IMR-90 (cell line): ENCODE results near the gene SNAPIN.

Experiments
- CEBPB ChIP-seq: IDR thresholded peaks from 2 replicates; pipeline ENCODE4 v1.6.1; 2012; ENCODE audit warnings: low read depth, low read length, improper control_type of control experiment
- MAZ ChIP-seq: IDR thresholded peaks from 2 replicates; pipeline ENCODE4 v1.6.1; 2012; ENCODE audit warnings: low read depth, mild to moderate bottlenecking, low read length, improper control_type of control experiment, moderate library complexity, borderline replicate concordance
- MXI1 ChIP-seq: IDR thresholded peaks from 2 replicates; pipeline ENCODE4 v1.6.1; 2012; ENCODE audit warnings: low read depth, mild to moderate bottlenecking, low read length, moderate library complexity, borderline replicate concordance
- POLR2A ChIP-seq: IDR thresholded peaks from 2 replicates; pipeline ENCODE4 v1.6.1; 2012; ENCODE audit warnings: mild to moderate bottlenecking, low read depth, low read length
- TF ChIP-seq, protein P1 (sequence below): conservative IDR thresholded peaks from 2 replicates; pipeline ENCODE4 v1.5.1; 2012; ENCODE audit warnings: mild to moderate bottlenecking, low read depth, low read length, improper control_type of control experiment

DNA sequence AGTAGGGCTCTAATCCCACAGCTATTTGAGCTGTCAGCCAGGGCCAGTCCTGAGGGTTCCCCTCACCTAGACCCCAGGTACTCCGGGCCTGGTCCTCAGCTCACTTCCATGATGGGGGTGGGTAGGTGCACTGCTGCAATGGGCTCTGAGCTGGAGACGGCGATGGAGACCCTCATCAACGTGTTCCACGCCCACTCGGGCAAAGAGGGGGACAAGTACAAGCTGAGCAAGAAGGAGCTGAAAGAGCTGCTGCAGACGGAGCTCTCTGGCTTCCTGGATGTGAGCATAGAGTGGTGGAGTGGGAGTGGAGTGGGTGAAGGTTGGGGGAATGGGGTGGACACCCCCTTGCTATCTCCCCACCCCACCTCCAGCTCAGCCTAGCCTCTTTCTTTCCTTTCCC, 28.1 kb upstream of the SNAPIN start:
- TF ChIP-seq POLR2A (no peak), MAZ (no peak), MXI1 (no peak), CEBPB (no peak)
- TF ChIP-seq, protein P1, sequence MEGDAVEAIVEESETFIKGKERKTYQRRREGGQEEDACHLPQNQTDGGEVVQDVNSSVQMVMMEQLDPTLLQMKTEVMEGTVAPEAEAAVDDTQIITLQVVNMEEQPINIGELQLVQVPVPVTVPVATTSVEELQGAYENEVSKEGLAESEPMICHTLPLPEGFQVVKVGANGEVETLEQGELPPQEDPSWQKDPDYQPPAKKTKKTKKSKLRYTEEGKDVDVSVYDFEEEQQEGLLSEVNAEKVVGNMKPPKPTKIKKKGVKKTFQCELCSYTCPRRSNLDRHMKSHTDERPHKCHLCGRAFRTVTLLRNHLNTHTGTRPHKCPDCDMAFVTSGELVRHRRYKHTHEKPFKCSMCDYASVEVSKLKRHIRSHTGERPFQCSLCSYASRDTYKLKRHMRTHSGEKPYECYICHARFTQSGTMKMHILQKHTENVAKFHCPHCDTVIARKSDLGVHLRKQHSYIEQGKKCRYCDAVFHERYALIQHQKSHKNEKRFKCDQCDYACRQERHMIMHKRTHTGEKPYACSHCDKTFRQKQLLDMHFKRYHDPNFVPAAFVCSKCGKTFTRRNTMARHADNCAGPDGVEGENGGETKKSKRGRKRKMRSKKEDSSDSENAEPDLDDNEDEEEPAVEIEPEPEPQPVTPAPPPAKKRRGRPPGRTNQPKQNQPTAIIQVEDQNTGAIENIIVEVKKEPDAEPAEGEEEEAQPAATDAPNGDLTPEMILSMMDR: no peak
